HG03469 (cell line): Measurements from ENCODE around the gene WDR93.
"Not testable (repeated sequence)": the region's sequence is repeated elsewhere in the genome, so short reads cannot be mapped to it uniquely, and the experiment has no call there.

Source experiments
- ATAC-seq: cut with Tn5 transposase; IDR thresholded peaks from one replicate; pipeline ENCODE4 v1.9.1; 2021; ENCODE audit warnings: mild to moderate bottlenecking, moderate library complexity, moderate number of reproducible peaks; ENCODE audit not compliant: unreplicated experiment

Gene WDR93

GRCh38 chr15:89681146-89681545 lies 9.5 kb upstream of the WDR93 start:
- ATAC-seq, result no peak

- ATAC-seq, result no peak
Observed at GRCh38 chr15:89685995-89686394, 4.6 kb upstream of the WDR93 start.

GRCh38 chr15:89686522-89686921 lies 4.1 kb upstream of the WDR93 start:
- no peak for ATAC-seq

GRCh38 chr15:89689930-89690275 lies 708 bp upstream of the WDR93 start:
- ATAC-seq, result not testable (repeated sequence)

- no peak for ATAC-seq
Observed at GRCh38 chr15:89693091-89693490, 2.5 kb downstream of the WDR93 start.

GRCh38 chr15:89693696-89694095 lies 3.1 kb downstream of the WDR93 start:
- no peak for ATAC-seq

- no peak for ATAC-seq
Observed at GRCh38 chr15:89695198-89695597, 4.6 kb downstream of the WDR93 start.

GRCh38 chr15:89704411-89704810 lies 13.8 kb downstream of the WDR93 start:
- no peak for ATAC-seq

GRCh38 chr15:89707577-89707976 lies 17.0 kb downstream of the WDR93 start:
- no peak for ATAC-seq

GRCh38 chr15:89714775-89715174 lies 24.2 kb downstream of the WDR93 start:
- ATAC-seq, result no peak

GRCh38 chr15:89723031-89723430 lies 32.4 kb downstream of the WDR93 start:
- no peak for ATAC-seq

- ATAC-seq, result no peak
Observed at GRCh38 chr15:89724621-89725020, 34.0 kb downstream of the WDR93 start.

GRCh38 chr15:89725064-89725463 lies 34.5 kb downstream of the WDR93 start:
- no peak for ATAC-seq

GRCh38 chr15:89728254-89728653 lies 37.6 kb downstream of the WDR93 start:
- ATAC-seq, result no peak

- no peak for ATAC-seq
Observed at GRCh38 chr15:89731275-89731674, 40.7 kb downstream of the WDR93 start.

GRCh38 chr15:89732451-89733172 lies 42.0 kb downstream of the WDR93 start:
- no peak for ATAC-seq

- no peak for ATAC-seq
Observed at GRCh38 chr15:89735773-89736172, 45.2 kb downstream of the WDR93 start.

- no peak for ATAC-seq
Observed at GRCh38 chr15:89740137-89740536, 49.5 kb downstream of the WDR93 start.

GRCh38 chr15:89743011-89743410 lies 52.4 kb downstream of the WDR93 start:
- ATAC-seq, result no peak

- ATAC-seq, result no peak
Observed at GRCh38 chr15:89743594-89743993, 53.0 kb downstream of the WDR93 start.

GRCh38 chr15:89745131-89745530 lies 54.5 kb downstream of the WDR93 start:
- ATAC-seq, result no peak

GRCh38 chr15:89745768-89746167 lies 55.2 kb downstream of the WDR93 start:
- ATAC-seq, result no peak

GRCh38 chr15:89746386-89746780 lies 55.8 kb downstream of the WDR93 start:
- no peak for ATAC-seq
